Spinal cord (tissue), 10 donors: ENCODE results near the gene CREM. TPM values are rescaled to one million over a fixed set of nuclear protein-coding genes. Genes with fewer than 3 reads are reported as not detected.
A peak's percentile ranks its signal among the peaks of the same experiment; 100 is the strongest.

Source experiments
- DNase-seq, 6 donors: peaks; one replicate each; pipeline versions ENCODE4 v3.0.0 to v3.0.0-alpha.2; 2013 to 2015; ENCODE audit warnings: low spot score in 6 of 6, low read depth in 4 of 6
- H3K27ac ChIP-seq: one replicate; pipeline ENCODE4 v1.5.1; 2013; ENCODE audit warnings: low read depth, low read length, control low read depth
- H3K27me3 ChIP-seq: one replicate; pipeline ENCODE4 v1.6.1; 2013; ENCODE audit warnings: low read length; ENCODE audit not compliant: control insufficient read depth, insufficient read depth
- H3K36me3 ChIP-seq: one replicate; pipeline ENCODE4 v1.6.1; 2013; ENCODE audit warnings: low read length; ENCODE audit not compliant: control insufficient read depth, insufficient read depth
- H3K4me1 ChIP-seq: one replicate; pipeline ENCODE4 v1.6.1; 2013; ENCODE audit warnings: low read length; ENCODE audit not compliant: control insufficient read depth, insufficient read depth
- H3K4me3 ChIP-seq: one replicate; pipeline ENCODE4 v1.5.1; 2013; ENCODE audit warnings: low read depth, low read length, control low read depth
- H3K9me3 ChIP-seq: one replicate; pipeline ENCODE4 v1.6.1; 2013; ENCODE audit warnings: low read length; ENCODE audit not compliant: control insufficient read depth, insufficient read depth
- WGBS: methylation state at CpG from one replicate; pipeline ENCODE4 v1.1.5; 2013; ENCODE audit warnings: missing lambda C conversion rate; ENCODE audit not compliant: insufficient coverage; 5-methylcytosine and 5-hydroxymethylcytosine counted together
- polyA plus RNA-seq, 2 donors: library from polyadenylated mRNA; unstranded; fragments of 120-200 nt; gene quantifications; one replicate each; pipeline ENCODE4 v1.2.1, GENCODE V29; 2013; ENCODE audit not compliant: insufficient read length in 2 of 2
- total RNA-seq, 2 donors: library from RNA; depleted of rRNA in 1 of 2; stranded (reverse); fragments of 120-200 nt in 1 of 2; fragments of >200 nt in 1 of 2; gene quantifications; one replicate each; pipeline versions ENCODE4 v1.2.3 to v1.2.4, GENCODE V29; 2013 to 2014
- donor health status: healthy.

CREM gene
- total and polyA plus RNA-seq, 4 donors = 38.4 to 56.8 (median 48.2) TPM

DNA sequence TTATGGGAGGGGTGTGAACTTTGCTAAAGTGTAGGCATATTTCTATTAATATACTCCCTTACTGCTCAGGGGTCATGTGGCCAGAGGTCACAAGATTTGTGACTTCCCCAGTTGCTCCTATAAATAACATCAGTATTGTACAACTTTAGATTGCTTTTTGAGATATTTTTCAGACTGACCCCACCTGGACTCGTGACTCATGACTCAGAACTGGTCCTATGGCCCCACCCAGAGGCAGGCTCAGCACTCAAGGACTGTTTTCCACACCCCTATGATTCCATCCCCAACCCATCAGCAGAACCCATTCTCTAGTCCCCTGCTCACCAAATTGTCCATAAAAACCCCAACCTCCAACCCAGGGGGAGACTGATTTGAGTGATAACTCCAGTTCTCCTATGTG lies 33.8 kb upstream of the CREM start:
- Histone ChIP-seq H3K4me1 (peaks cover 12% of the 10 kb centered on the region), H3K36me3 (no peaks in the 10 kb centered on the region), H3K27me3 (peaks cover 3% of the 10 kb centered on the region), H3K27ac (no peak overlapping the region), H3K9me3 (no peaks in the 10 kb centered on the region), H3K4me3 (no peak overlapping the region)
- WGBS = 78% methylated on average over 1 of the region's 1 CpG
- DNase-seq = no peak

DNA sequence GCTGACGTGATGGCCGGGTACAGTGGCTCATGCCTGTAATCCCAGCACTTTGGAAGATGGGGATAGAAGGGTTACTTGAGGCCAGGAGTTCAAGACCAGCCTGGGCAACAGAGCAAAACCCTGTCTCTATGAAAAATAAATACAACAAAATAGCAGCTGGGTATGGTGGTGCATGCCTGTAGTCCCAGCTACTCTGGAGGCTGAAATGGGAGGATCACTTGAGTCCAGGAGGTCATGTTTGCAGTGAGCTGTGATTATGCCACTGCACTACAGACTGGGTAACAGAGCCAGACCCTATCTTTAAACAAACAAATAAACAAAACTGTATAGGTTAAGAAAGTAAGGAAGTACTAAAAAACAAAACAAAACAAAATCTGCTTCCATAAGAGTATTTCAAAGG lies 30.3 kb upstream of the CREM start:
- WGBS = 76% methylated on average over 2 of the region's 2 CpGs
- Histone ChIP-seq H3K4me3 (no peak overlapping the region), H3K9me3 (no peaks in the 10 kb centered on the region), H3K27me3 (peaks cover 3% of the 10 kb centered on the region), H3K4me1 (no peaks in the 10 kb centered on the region), H3K27ac (no peak overlapping the region), H3K36me3 (no peaks in the 10 kb centered on the region)
- no peak for DNase-seq

DNA sequence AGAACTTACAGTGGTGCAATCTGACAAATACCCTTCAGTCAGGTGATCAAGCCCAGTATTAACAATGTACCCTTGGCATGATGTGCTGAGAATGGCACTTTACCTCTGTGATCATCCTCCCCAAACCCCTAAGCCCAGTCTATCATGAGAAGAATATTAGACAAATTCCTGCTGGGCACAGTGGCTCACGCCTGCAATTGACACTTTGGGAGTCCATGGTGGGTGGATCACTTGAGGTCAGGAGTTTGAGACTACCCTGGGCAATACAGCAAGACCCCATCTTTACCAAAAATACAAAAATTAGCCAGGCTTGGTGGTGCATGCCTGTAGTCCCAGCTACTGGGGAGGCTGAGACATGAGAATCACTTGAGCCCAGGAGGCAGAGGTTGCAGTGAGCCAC lies 29.1 kb upstream of the CREM start:
- peaks cover 3% of the 10 kb centered on the region for H3K27me3 ChIP-seq
- no peaks in the 10 kb centered on the region for H3K9me3 ChIP-seq
- H3K4me3 ChIP-seq = no peak overlapping the region
- no peak overlapping the region for H3K27ac ChIP-seq
- WGBS = no CpG with 5 or more reads among the region's 1 CpG
- H3K36me3 ChIP-seq = no peaks in the 10 kb centered on the region
- no peaks in the 10 kb centered on the region for H3K4me1 ChIP-seq
- no peak for DNase-seq

DNA sequence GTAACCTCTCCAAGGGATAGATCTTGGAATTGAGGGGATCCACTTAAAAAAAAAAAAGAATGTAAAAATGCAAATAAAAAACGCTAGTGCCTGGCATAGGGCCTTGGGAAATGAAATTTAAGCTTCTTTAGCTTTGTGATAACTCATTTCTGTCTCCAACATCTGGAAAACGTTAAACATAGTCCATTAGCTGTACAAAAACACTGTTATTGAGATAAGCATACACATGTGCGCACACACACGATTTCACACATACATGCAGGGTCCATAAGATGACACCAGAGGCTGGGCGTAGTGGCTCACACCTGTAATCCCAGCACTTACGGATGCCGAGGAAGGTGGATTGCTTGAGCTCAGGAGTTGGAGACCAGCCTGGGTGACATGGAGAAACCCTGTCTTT lies 22.8 kb upstream of the CREM start:
- Histone ChIP-seq H3K27ac (no peak overlapping the region), H3K4me1 (no peaks in the 10 kb centered on the region), H3K4me3 (no peak overlapping the region), H3K36me3 (no peaks in the 10 kb centered on the region), H3K27me3 (no peaks in the 10 kb centered on the region), H3K9me3 (no peaks in the 10 kb centered on the region)
- 94% methylated on average over 5 of the region's 7 CpGs for WGBS
- DNase-seq = no peak

DNA sequence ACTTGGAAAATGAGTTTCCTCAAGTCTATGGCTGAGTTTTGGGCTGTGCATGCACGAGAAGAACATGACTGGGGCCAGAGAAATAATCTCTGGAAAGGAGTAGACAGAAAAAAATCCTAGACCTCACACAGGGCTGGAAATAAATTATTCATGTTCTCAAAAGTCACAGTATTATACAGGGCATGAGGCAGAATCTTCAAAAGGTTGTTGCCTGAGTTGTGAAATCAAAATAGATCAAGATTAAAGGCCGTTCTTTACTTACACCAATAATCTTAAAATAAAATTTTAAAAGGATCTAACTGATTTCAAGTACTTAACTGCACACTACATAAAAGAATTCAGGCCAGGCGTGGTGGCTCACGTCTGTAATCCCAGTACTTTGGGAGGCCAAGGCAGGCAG lies 14.1 kb upstream of the CREM start:
- no peak overlapping the region for H3K4me3 ChIP-seq
- no peaks in the 10 kb centered on the region for H3K36me3 ChIP-seq
- WGBS = no CpG with 5 or more reads among the region's 4 CpGs
- DNase-seq = no peak
- no peaks in the 10 kb centered on the region for H3K27me3 ChIP-seq
- H3K27ac ChIP-seq = no peak overlapping the region
- no peaks in the 10 kb centered on the region for H3K9me3 ChIP-seq
- no peaks in the 10 kb centered on the region for H3K4me1 ChIP-seq

DNA sequence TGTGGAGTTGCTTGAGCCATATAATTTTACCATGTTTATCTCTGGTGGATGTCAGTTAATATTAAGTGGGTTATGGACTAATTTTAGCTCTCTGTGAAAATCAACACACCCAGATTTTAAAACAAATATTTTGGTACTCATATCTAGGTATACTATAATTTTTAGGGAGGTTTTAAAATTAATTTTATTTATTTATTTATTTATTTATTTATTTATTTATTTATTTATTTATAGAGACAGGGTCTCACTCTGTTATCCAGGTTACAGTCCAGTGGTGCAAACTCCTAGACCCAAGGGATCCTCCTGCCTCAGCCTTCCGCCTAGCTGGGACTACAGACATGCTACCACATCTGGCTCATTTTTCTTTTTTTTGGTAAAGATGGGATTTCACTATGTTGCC lies 7.3 kb upstream of the CREM start:
- Histone ChIP-seq H3K4me1 (no peaks in the 10 kb centered on the region), H3K9me3 (no peaks in the 10 kb centered on the region), H3K27me3 (no peaks in the 10 kb centered on the region), H3K27ac (no peak overlapping the region), H3K36me3 (no peaks in the 10 kb centered on the region), H3K4me3 (no peak overlapping the region)
- no peak for DNase-seq
- no CpG with 5 or more reads among the region's 1 CpG for WGBS

DNA sequence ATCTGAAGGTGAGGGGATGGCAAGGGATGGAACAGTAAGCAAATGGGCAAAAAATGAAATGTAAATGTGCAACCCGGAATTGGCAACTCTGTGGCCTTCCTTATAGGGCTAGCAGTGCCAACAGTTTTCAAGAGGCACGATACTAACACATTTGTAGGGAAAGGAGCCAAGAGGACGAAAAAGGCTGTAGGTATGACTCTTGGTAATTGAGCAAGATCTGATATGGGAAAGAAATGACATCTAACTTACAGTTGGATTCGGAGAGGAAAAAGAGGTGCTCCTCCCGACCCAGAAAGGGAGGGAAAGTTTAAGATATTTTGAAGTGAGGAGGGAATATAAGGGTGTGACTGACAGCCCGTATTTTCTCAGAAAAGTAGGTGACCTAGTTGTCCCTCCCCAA lies 2.1 kb upstream of the CREM start:
- no peaks in the 10 kb centered on the region for H3K36me3 ChIP-seq
- no peak for DNase-seq
- H3K27me3 ChIP-seq = no peaks in the 10 kb centered on the region
- H3K4me3 ChIP-seq = no peak overlapping the region
- no peaks in the 10 kb centered on the region for H3K9me3 ChIP-seq
- 81% methylated on average over 4 of the region's 6 CpGs for WGBS
- peaks cover 17% of the 10 kb centered on the region for H3K4me1 ChIP-seq
- H3K27ac ChIP-seq = no peak overlapping the region

DNA sequence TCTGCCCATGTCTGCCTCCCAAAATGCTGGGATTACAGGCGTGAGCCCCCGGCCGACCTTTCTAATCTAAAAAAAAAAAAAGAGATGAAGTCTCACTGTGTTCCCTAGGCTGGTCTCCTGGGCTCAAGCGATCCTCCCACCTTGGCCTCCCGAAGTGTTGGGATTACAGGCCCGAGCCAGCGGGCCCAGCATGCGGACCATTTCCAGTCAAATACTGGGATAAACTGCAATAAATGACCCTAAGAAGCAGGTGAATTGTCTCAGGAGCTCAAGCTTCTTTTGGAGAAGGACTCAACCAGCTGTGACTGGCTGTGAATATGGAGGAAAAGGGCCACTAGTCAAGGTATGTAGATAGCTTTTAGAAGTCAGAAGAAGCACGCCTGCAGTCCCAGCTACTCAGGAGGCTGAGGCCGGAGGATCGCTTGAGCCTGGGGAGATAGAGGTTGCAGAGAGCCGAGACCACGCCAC lies 550 bp upstream of the CREM start:
- WGBS = 77% methylated on average over 13 of the region's 13 CpGs

DNA sequence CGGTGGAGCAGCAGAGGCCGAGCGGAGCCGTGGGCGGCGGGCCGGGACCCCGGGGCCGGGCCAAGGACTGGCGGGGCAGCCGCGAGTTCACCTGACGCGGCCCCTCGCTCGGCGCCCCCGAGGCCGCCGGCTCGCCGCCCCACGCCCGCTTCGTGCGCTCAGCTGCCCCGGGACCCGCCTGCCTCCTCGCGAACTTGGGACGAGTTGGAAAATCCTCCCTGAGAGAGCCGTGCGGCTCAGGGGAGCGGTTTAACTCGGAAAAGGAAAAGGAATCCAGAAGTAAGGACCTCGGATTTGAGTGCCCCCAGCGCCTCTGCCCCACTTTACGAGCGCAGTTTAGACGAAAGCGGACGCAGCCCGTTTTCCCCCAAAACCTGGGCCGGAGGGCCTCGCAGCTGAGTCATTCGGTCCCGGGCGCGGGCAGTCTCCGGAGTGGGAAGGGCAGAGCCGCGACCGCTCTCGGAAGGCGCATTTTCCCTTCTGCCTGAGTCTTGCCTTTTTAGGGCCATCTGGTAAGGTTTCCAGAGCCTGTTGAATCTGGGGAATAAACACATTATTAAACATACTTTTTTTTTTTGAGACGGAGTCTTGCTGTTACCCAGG lies 744 bp downstream of the CREM start:
- WGBS = 0% methylated on average over 56 of the region's 56 CpGs
- H3K27ac ChIP-seq = peak overlapping the region; percentile 98
- H3K36me3 ChIP-seq = no peaks in the 10 kb centered on the region
- peak; percentile 31 to 76 (median 36) for DNase-seq
- H3K9me3 ChIP-seq = no peaks in the 10 kb centered on the region
- no peaks in the 10 kb centered on the region for H3K27me3 ChIP-seq
- peak overlapping the region; percentile 92 for H3K4me3 ChIP-seq
- peaks cover 17% of the 10 kb centered on the region for H3K4me1 ChIP-seq

More for the DNA sequence above, 550 bp upstream of the CREM start:
- DNase-seq = no peak
- Histone ChIP-seq H3K27me3 (no peaks in the 10 kb centered on the region), H3K4me3 (peak overlapping the region; percentile 92), H3K27ac (peak overlapping the region; percentile 83), H3K4me1 (peaks cover 17% of the 10 kb centered on the region), H3K9me3 (no peaks in the 10 kb centered on the region), H3K36me3 (no peaks in the 10 kb centered on the region)

DNA sequence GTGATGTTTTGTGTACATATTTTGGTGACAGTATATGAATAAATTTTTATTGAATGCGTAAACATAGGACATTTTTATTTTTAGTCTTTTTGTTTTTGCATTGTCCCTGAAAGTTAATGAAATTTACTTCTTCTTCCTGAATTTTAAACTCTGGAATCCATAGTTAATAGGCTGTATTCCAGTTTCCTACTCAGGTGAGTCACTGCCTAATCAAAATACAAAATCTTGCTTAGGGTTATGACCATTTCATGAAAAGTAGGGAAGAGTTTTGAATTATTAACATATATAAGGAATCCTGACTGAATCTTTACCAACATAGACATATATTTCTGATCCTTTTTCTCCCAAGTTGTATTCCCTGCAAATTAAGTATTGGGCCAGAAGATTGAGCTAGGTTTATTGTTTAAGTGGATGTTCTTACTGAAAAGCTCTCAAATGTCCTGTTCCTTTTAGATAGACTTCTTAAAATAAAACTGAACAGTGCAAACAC lies 2.6 kb downstream of the CREM start:
- H3K36me3 ChIP-seq = no peaks in the 10 kb centered on the region
- no peak overlapping the region for H3K27ac ChIP-seq
- WGBS = no CpG with 5 or more reads among the region's 1 CpG
- no peak overlapping the region for H3K4me3 ChIP-seq
- H3K9me3 ChIP-seq = no peaks in the 10 kb centered on the region
- no peak for DNase-seq
- peaks cover 17% of the 10 kb centered on the region for H3K4me1 ChIP-seq
- no peaks in the 10 kb centered on the region for H3K27me3 ChIP-seq
